SK-N-SH (cell line): ENCODE results near the gene SEC24B. TPM values are rescaled to one million over a fixed set of nuclear protein-coding genes. Genes with fewer than 3 reads are reported as not detected.
"Not testable (repeated sequence)": the region's sequence is repeated elsewhere in the genome, so short reads cannot be mapped to it uniquely, and the experiment has no call there.

ENCODE experiments used
- CTCF ChIA-PET: fragments of 300-600, 350-600 bp; formaldehyde crosslinking; extraction: SDS; loops from one replicate; lab custom pipeline; 2021; lab: Yijun Ruan, JAX
- POLR2A ChIA-PET: fragments of 350-600 bp; sonication (Branson Sonifier 250); formaldehyde crosslinking; extraction: SDS; loops from one replicate; lab custom pipeline; 2020; ENCODE audit warnings: antibody characterized with exemption, inconsistent platforms; lab: Yijun Ruan, JAX
- DNase-seq: peaks from one replicate; pipeline ENCODE4 v3.0.0; 2012
- H2AFZ ChIP-seq: fragments of 200-600 bp; sonication (generic); 2 replicates; pipeline ENCODE4 v1.8.1; 2016; ENCODE audit warnings: antibody characterized with exemption, mild to moderate bottlenecking, low read depth
- H3F3A ChIP-seq: fragments of 200-600 bp; sonication (generic); replicated peaks from 2 replicates; pipeline ENCODE3; 2016; ENCODE audit warnings: antibody characterized with exemption, mild to moderate bottlenecking; ENCODE audit not compliant: insufficient read depth
- H3K27ac ChIP-seq, 2 experiments: fragments of 200-500 bp in 1 of 2; fragments of 200-600 bp in 1 of 2; sonication (Bioruptor generic) in 1 of 2; sonication (generic), shearing (Covaris generic) in 1 of 2; 2 replicates each; pipeline versions ENCODE4 v1.5.1 to v1.6.1; 2014 to 2016; ENCODE audit warnings: low read depth in 2 of 2, inconsistent platforms in 1 of 2, low read length in 1 of 2, mild to moderate bottlenecking in 1 of 2, mixed read lengths in 1 of 2
- H3K27me3 ChIP-seq: fragments of 200-600 bp; sonication (generic), shearing (Covaris generic); 2 replicates; pipeline ENCODE4 v1.6.1; 2016; ENCODE audit warnings: mixed run types; ENCODE audit not compliant: insufficient read depth
- H3K36me3 ChIP-seq, 2 experiments: fragments of 200-500 bp in 1 of 2; fragments of 200-600 bp in 1 of 2; sonication (Bioruptor generic) in 1 of 2; sonication (generic) in 1 of 2; replicated peaks in 1 of 2; 2 replicates each; pipeline versions ENCODE3 to v1.5.1; 2014 to 2016; ENCODE audit warnings: low read length in 1 of 2, mild to moderate bottlenecking in 1 of 2; ENCODE audit not compliant: insufficient read depth in 2 of 2, control insufficient read depth in 1 of 2
- H3K4me1 ChIP-seq, 2 experiments: fragments of 200-500 bp in 1 of 2; fragments of 200-600 bp in 1 of 2; sonication (Bioruptor generic) in 1 of 2; sonication (generic), shearing (Covaris generic) in 1 of 2; 2 replicates each; pipeline versions ENCODE4 v1.5.1 to v1.6.1; 2014 to 2016; ENCODE audit warnings: low read depth in 1 of 2, low read length in 1 of 2, mixed run types in 1 of 2; ENCODE audit not compliant: insufficient read depth in 2 of 2, control insufficient read depth in 1 of 2
- H3K4me2 ChIP-seq: fragments of 200-600 bp; sonication (generic), shearing (Covaris generic); 2 replicates; pipeline ENCODE4 v1.6.1; 2017; ENCODE audit warnings: mixed run types
- H3K4me3 ChIP-seq, 2 experiments: fragments of 200-500 bp in 1 of 2; fragments of 200-600 bp in 1 of 2; sonication (Bioruptor generic) in 1 of 2; sonication (generic), shearing (Covaris generic) in 1 of 2; 2 replicates each; pipeline versions ENCODE4 v1.5.1 to v1.8.1; 2014 to 2016; ENCODE audit warnings: low read depth in 2 of 2, inconsistent platforms in 1 of 2, low read length in 1 of 2, mild to moderate bottlenecking in 1 of 2, mixed read lengths in 1 of 2, moderate library complexity in 1 of 2
- H3K79me2 ChIP-seq: fragments of 200-600 bp; sonication (generic); 2 replicates; pipeline ENCODE4 v1.8.1; 2017; ENCODE audit warnings: mild to moderate bottlenecking; ENCODE audit not compliant: insufficient read depth
- H3K9ac ChIP-seq: fragments of 200-600 bp; sonication (generic); 2 replicates; pipeline ENCODE4 v1.6.1; 2017; ENCODE audit warnings: mixed run types
- H3K9me2 ChIP-seq: fragments of 200-600 bp; sonication (generic); 2 replicates; pipeline ENCODE4 v1.6.1; 2017; ENCODE audit warnings: mixed run types
- H3K9me3 ChIP-seq: fragments of 200-600 bp; sonication (generic); 2 replicates; pipeline ENCODE4 v1.6.1; 2017; ENCODE audit warnings: mixed run types, mild to moderate bottlenecking, moderate library complexity
- H4K20me1 ChIP-seq: fragments of 200-600 bp; sonication (generic); 2 replicates; pipeline ENCODE4 v1.6.1; 2017; ENCODE audit warnings: mild to moderate bottlenecking, mixed run types; ENCODE audit not compliant: insufficient read depth
- EP300 ChIP-seq, 2 experiments: IDR thresholded peaks; 2 replicates each; pipeline versions ENCODE4 v1.4.0 to v1.6.1; 2012; ENCODE audit warnings: borderline replicate concordance in 1 of 2, low read depth in 1 of 2, low read length in 1 of 2
- EZH2phosphoT487 ChIP-seq: fragments of 200-600 bp; sonication (generic); IDR thresholded peaks from 2 replicates; pipeline ENCODE4 v1.6.1; 2017; ENCODE audit warnings: low read depth, mixed run types, mild to moderate bottlenecking, antibody characterized with exemption, moderate library complexity, borderline replicate concordance
- GATA2 ChIP-seq: sonication (generic); formaldehyde crosslinking; IDR thresholded peaks from 2 replicates; pipeline ENCODE4 v1.5.0; 2020; ENCODE audit warnings: mild to moderate bottlenecking, missing genetic modification reagents
- MEF2A ChIP-seq: IDR thresholded peaks from 2 replicates; pipeline ENCODE4 v1.4.0; 2012; ENCODE audit warnings: low read depth, borderline replicate concordance
- MXI1 ChIP-seq: IDR thresholded peaks from 2 replicates; pipeline ENCODE4 v1.6.1; 2012; ENCODE audit warnings: mild to moderate bottlenecking, low read depth, low read length, improper control_type of control experiment
- RFX5 ChIP-seq: IDR thresholded peaks from 2 replicates; pipeline ENCODE4 v1.6.1; 2012; ENCODE audit warnings: mild to moderate bottlenecking, improper control_type of control experiment, low read length
- YY1 ChIP-seq: IDR thresholded peaks from 2 replicates; pipeline ENCODE4 v1.4.0; 2012; ENCODE audit warnings: low read depth, mild to moderate bottlenecking
- WGBS: methylation state at CpG from one replicate; pipeline ENCODE4 v1.1.6; 2017; ENCODE audit warnings: low lambda C conversion rate; 5-methylcytosine and 5-hydroxymethylcytosine counted together
- polyA plus RNA-seq, 3 experiments: library from polyadenylated mRNA; depleted of rRNA; stranded (reverse); fragments of >200 nt; gene quantifications; 2 replicates each; pipeline ENCODE4 v1.2.3, GENCODE V29; 2012
- TF ChIP-seq, protein P1 (sequence below): IDR thresholded peaks from 2 replicates; pipeline ENCODE4 v1.6.1; 2012; ENCODE audit warnings: mild to moderate bottlenecking, low read depth, low read length, moderate library complexity

SEC24B gene
- polyA plus RNA-seq, 1 of the 3 experiments (the other 2 are of a cell fraction): 23.0 TPM

DNA sequence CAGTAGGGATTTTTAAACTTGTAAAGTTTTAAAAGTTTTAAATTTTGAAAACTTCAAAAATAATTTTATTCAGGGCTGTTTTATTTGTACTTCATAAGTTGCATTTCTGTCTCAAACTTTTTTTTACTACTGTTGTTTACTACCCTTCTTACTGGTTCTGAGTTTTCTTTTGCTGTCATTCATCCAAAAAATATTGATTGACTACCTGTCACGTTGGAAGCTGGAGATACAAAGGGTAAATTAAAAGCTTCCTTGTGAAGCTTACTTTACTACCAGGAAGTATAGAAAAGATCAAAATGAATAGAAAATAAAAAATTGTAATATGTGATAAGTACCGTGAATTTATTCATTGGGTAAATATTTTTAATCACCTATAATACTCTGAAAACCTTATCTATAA, 77.1 kb downstream of the SEC24B start:
- Histone ChIP-seq H3F3A (no peaks in the 10 kb centered on the region), H3K4me2 (no peak overlapping the region)
- TF ChIP-seq MEF2A (no peak), EP300 (IDR thresholded peaks at IDR 0.05; ENCODE audit: borderline replicate concordance in 1 of 2, low read depth in 1 of 2, low read length in 1 of 2) (no peak), RFX5 (no peak), GATA2 (CRISPR knock-in tag) (no peak), EZH2phosphoT487 (no peak), YY1 (no peak)
- TF ChIP-seq, protein P1, sequence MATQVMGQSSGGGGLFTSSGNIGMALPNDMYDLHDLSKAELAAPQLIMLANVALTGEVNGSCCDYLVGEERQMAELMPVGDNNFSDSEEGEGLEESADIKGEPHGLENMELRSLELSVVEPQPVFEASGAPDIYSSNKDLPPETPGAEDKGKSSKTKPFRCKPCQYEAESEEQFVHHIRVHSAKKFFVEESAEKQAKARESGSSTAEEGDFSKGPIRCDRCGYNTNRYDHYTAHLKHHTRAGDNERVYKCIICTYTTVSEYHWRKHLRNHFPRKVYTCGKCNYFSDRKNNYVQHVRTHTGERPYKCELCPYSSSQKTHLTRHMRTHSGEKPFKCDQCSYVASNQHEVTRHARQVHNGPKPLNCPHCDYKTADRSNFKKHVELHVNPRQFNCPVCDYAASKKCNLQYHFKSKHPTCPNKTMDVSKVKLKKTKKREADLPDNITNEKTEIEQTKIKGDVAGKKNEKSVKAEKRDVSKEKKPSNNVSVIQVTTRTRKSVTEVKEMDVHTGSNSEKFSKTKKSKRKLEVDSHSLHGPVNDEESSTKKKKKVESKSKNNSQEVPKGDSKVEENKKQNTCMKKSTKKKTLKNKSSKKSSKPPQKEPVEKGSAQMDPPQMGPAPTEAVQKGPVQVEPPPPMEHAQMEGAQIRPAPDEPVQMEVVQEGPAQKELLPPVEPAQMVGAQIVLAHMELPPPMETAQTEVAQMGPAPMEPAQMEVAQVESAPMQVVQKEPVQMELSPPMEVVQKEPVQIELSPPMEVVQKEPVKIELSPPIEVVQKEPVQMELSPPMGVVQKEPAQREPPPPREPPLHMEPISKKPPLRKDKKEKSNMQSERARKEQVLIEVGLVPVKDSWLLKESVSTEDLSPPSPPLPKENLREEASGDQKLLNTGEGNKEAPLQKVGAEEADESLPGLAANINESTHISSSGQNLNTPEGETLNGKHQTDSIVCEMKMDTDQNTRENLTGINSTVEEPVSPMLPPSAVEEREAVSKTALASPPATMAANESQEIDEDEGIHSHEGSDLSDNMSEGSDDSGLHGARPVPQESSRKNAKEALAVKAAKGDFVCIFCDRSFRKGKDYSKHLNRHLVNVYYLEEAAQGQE: no peak
- TF ChIP-seq, all 33 proteins: peak for 0
- H3K9me3 ChIP-seq: no peaks in the 10 kb centered on the region
- DNase-seq: no peak
- no peaks in the 10 kb centered on the region for H3K27me3 ChIP-seq
- ChIA-PET CTCF (interaction anchor here (0.8 to 0.9 kb wide), 2 partner anchors 13 to 78 kb away, joined by 3 read pairs; no protein-coding TSS in a partner anchor), POLR2A (no interaction called here)
- H2AFZ ChIP-seq: no peak overlapping the region
- H3K4me3 ChIP-seq: no peak overlapping the region
- no peaks in the 10 kb centered on the region for H3K9me2 ChIP-seq
- H3K4me1 ChIP-seq: peaks cover 0 to 5% of the 10 kb centered on the region in 2 experiments; a peak in 2 of 4 replicates
- H3K9ac ChIP-seq: no peak overlapping the region
- no peak overlapping the region for H3K27ac ChIP-seq
- 0 out of 2 replicates have a peak, but pooled peaks cover 2% of the 10 kb centered on the region for H3K79me2 ChIP-seq
- H3K36me3 ChIP-seq: peaks cover 36 to 51% of the 10 kb centered on the region in 2 experiments
- WGBS: 96% methylated on average over 2 of the region's 2 CpGs
- no peaks in the 10 kb centered on the region for H4K20me1 ChIP-seq

- Histone ChIP-seq H3K4me1 (peaks cover 0 to 5% of the 10 kb centered on the region in 2 experiments; a peak in 2 of 4 replicates), H3K9me3 (no peaks in the 10 kb centered on the region), H3K4me3 (no peak overlapping the region), H3K27ac (no peak overlapping the region), H3K79me2 (0 out of 2 replicates have a peak, but pooled peaks cover 2% of the 10 kb centered on the region), H3K36me3 (peaks cover 33 to 50% of the 10 kb centered on the region in 2 experiments), H2AFZ (no peak overlapping the region), H4K20me1 (no peaks in the 10 kb centered on the region), H3K27me3 (no peaks in the 10 kb centered on the region), H3K9me2 (no peaks in the 10 kb centered on the region), H3K9ac (no peak overlapping the region), H3F3A (peaks cover 6% of the 10 kb centered on the region), H3K4me2 (no peak overlapping the region)
- TF ChIP-seq MXI1: peak; percentile 59
- no peak for TF ChIP-seq EP300 (IDR thresholded peaks at IDR 0.05; ENCODE audit: borderline replicate concordance in 1 of 2, low read depth in 1 of 2, low read length in 1 of 2)
- POLR2A ChIA-PET: no interaction called here
- peak; percentile 11 for DNase-seq
- CTCF ChIA-PET: no interaction called here
- 24% methylated on average over 2 of the region's 2 CpGs for WGBS
Measured at GRCh38 chr4:109511414-109511813, 77.8 kb downstream of the SEC24B start.

- 92% methylated on average over 12 of the region's 12 CpGs for WGBS
- H4K20me1 ChIP-seq, H3K4me3 ChIP-seq, H3K27me3 ChIP-seq, CTCF ChIA-PET, H3K4me2 ChIP-seq, H3K27ac ChIP-seq, H3K4me1 ChIP-seq, H2AFZ ChIP-seq, POLR2A ChIA-PET, H3K79me2 ChIP-seq, H3K9me2 ChIP-seq, H3K9ac ChIP-seq, DNase-seq, H3K9me3 ChIP-seq: not testable (repeated sequence)
- Histone ChIP-seq H3K36me3 (peaks cover 35 to 53% of the 10 kb centered on the region in 2 experiments), H3F3A (peaks cover 10% of the 10 kb centered on the region)
Measured at GRCh38 chr4:109513368-109513767, 79.8 kb downstream of the SEC24B start.
